MCF 10A (cell line): ENCODE measurements around the gene BRMS1L. TPM values are rescaled to one million over a fixed set of nuclear protein-coding genes. Genes with fewer than 3 reads are reported as not detected.

Experiments
- BruUV-seq: library from RNA; stranded (reverse); fragments of 400-500 nt; replicated peaks from 2 replicates; lab custom pipeline; 2021; lab: Mats Ljungman, UMichigan
- CTCF ChIA-PET: fragments of 300-600 bp; sonication (Branson Sonifier 250); formaldehyde crosslinking; extraction: SDS; loops from one replicate; lab custom pipeline; 2021; ENCODE audit warnings: antibody characterized with exemption, inconsistent platforms; lab: Yijun Ruan, JAX
- POLR2A ChIA-PET: fragments of 300-600, 350-650 bp; sonication (Branson Sonifier 250); formaldehyde crosslinking; extraction: SDS; loops from one replicate; lab custom pipeline; 2020; ENCODE audit warnings: antibody characterized with exemption, inconsistent platforms; lab: Yijun Ruan, JAX
- DNase-seq: peaks from one replicate; pipeline ENCODE4 v3.0.0-alpha.2; 2018; ENCODE audit not compliant: unreplicated experiment
- H3K27ac Mint-ChIP-seq: one replicate; pipeline ENCODE4 v1.8.0; 2022; ENCODE audit warnings: mild to moderate bottlenecking, low read depth, mixed read lengths; ENCODE audit not compliant: unreplicated experiment
- H3K27me3 Mint-ChIP-seq: one replicate; pipeline ENCODE4 v1.8.0; 2022; ENCODE audit warnings: mixed read lengths; ENCODE audit not compliant: insufficient read depth, unreplicated experiment
- H3K36me3 Mint-ChIP-seq: one replicate; pipeline ENCODE4 v1.8.0; 2022; ENCODE audit warnings: mild to moderate bottlenecking, moderate library complexity, mixed read lengths; ENCODE audit not compliant: insufficient read depth, unreplicated experiment
- H3K4me1 Mint-ChIP-seq: one replicate; pipeline ENCODE4 v1.8.0; 2022; ENCODE audit warnings: mixed read lengths; ENCODE audit not compliant: insufficient read depth, unreplicated experiment
- H3K4me3 Mint-ChIP-seq: one replicate; pipeline ENCODE4 v1.8.0; 2022; ENCODE audit warnings: mild to moderate bottlenecking, moderate library complexity, mixed read lengths; ENCODE audit not compliant: unreplicated experiment
- H3K9me3 Mint-ChIP-seq: one replicate; pipeline ENCODE4 v1.8.0; 2022; ENCODE audit warnings: mixed read lengths; ENCODE audit not compliant: unreplicated experiment
- intact Hi-C: fragments of 100-400 bp; cut with micrococcal nuclease; formaldehyde crosslinking; loops from 2 replicates; pipeline ENCODE4 v1.14.1; 2022
- total RNA-seq: library from RNA; stranded (reverse); gene quantifications from 2 replicates; pipeline ENCODE4 v1.2.3, GENCODE V29; 2022
- TF ChIP-seq, protein P1 (sequence below): fragments of 200-600 bp; IDR thresholded peaks from one replicate; pipeline ENCODE4 v1.8.0; 2022; ENCODE audit warnings: antibody characterized with exemption, mild to moderate bottlenecking; ENCODE audit not compliant: unreplicated experiment

The BRMS1L gene
- total RNA-seq, 1 experiment from 2014 or later: 10.8 TPM

DNA sequence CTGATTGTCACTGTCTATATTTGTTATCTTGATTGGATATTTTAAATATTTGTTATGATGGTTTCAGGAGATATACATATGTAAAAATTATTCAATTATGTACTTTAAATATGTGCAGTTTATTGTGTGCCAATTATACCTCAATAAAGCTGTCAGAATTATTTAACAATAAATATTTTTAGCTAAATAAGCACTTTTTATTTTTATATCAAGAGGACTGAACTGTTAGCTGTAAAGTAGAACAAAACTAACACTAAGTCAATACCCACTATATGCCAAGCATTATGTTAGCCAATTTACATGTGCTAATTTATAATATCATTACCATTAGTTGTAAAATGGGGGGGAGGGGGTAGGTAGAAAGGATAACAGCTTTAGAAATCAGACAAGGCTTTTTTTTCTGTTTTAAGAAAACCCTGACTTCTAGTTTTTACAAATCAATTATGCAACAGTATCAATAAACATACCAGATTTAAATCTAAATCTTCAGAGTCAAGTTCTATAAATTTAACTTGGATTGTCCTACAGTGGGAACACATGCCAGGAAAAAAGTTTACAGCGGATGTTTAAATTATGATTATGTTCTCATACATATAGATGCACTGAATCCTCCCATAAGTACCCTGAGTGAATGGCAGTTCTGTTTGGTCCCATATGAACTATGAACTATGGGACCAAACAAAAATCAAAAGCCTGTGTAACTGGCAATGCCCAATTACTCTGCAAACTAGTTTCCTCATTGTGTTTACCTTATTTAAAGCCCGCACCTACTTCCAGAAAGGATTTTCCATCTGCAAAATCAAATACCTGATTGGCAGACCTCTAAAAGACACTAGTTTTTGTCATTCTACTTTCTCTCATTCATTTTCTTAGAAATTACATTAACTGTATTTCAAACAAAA, 19.9 kb upstream of the BRMS1L start:
- TF ChIP-seq, protein P1, sequence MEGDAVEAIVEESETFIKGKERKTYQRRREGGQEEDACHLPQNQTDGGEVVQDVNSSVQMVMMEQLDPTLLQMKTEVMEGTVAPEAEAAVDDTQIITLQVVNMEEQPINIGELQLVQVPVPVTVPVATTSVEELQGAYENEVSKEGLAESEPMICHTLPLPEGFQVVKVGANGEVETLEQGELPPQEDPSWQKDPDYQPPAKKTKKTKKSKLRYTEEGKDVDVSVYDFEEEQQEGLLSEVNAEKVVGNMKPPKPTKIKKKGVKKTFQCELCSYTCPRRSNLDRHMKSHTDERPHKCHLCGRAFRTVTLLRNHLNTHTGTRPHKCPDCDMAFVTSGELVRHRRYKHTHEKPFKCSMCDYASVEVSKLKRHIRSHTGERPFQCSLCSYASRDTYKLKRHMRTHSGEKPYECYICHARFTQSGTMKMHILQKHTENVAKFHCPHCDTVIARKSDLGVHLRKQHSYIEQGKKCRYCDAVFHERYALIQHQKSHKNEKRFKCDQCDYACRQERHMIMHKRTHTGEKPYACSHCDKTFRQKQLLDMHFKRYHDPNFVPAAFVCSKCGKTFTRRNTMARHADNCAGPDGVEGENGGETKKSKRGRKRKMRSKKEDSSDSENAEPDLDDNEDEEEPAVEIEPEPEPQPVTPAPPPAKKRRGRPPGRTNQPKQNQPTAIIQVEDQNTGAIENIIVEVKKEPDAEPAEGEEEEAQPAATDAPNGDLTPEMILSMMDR: no peak
- Mint-ChIP-seq H3K9me3 (no peaks in the 10 kb centered on the region), H3K4me3 (no peak overlapping the region), H3K27me3 (no peaks in the 10 kb centered on the region), H3K4me1 (peaks cover 11% of the 10 kb centered on the region), H3K27ac (peak overlapping the region; percentile 70), H3K36me3 (peaks cover 14% of the 10 kb centered on the region)
- intact Hi-C loops: no loop called here
- POLR2A ChIA-PET: interaction anchor here (1.0 to 4.6 kb wide), 5 partner anchors 11 to 21 kb away, joined by 4 to 33 read pairs (median 12); partner anchors contain the start of gene BRMS1L
- CTCF ChIA-PET: interaction anchor here (0.6 to 5.1 kb wide), 4 partner anchors 11 to 1342 kb away, joined by 3 to 33 read pairs (median 16); no protein-coding TSS in a partner anchor
- no TSS peak for BruUV-seq
- DNase-seq: no peak

DNA sequence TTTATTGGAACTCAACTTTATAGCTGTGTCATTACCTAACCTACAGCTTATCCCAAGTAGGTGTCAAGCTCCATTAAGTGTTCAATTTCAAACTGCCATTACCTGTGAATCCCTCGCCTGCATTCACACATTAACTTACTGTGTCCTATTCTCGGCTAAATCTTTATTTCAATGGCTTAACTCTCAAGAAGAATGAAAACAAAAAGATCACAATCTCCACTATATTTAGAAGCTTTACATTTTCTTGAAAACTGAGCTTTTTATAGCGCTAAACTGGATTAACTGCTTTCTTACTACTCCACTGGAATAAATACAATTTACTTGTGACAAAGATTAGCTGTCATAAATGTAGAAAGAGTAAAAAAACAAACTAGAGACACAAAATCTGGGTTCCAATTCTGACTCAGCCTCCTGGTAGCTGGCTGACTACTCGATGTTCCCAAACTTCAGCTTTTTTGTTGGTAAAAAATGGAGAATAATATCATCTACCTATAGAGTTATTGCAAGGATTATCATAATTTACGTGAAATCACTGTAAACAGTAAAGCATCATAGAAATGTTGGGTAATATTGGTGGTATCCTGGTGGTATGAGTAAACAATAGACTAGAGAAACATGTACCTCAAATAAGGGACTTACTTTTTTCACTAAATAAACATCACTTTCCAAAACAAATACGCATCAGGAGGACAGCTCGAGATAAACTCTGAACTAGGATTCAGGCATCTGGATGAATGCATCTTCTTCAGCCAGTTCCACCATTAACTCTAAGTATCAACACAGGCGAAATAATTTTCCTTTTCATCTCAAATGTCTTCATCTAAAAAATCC, 18.8 kb upstream of the BRMS1L start:
- H3K27ac Mint-ChIP-seq: peak overlapping the region; percentile 70
- TF ChIP-seq, protein P1: no peak
- H3K27me3 Mint-ChIP-seq: no peaks in the 10 kb centered on the region
- TSS peak; percentile 38 for BruUV-seq
- peaks cover 13% of the 10 kb centered on the region for H3K36me3 Mint-ChIP-seq
- H3K4me3 Mint-ChIP-seq: peak overlapping the region; percentile 95
- H3K9me3 Mint-ChIP-seq: no peaks in the 10 kb centered on the region
- no peak for DNase-seq
- H3K4me1 Mint-ChIP-seq: peaks cover 11% of the 10 kb centered on the region
- POLR2A ChIA-PET: interaction anchor here (1.3 to 4.6 kb wide), 5 partner anchors 10 to 32 kb away, joined by 3 to 33 read pairs (median 12); partner anchors contain the start of gene BRMS1L
- CTCF ChIA-PET: interaction anchor here (0.6 to 5.1 kb wide), 4 partner anchors 10 to 1341 kb away, joined by 3 to 33 read pairs (median 16); no protein-coding TSS in a partner anchor
- intact Hi-C loops: no loop called here

DNA sequence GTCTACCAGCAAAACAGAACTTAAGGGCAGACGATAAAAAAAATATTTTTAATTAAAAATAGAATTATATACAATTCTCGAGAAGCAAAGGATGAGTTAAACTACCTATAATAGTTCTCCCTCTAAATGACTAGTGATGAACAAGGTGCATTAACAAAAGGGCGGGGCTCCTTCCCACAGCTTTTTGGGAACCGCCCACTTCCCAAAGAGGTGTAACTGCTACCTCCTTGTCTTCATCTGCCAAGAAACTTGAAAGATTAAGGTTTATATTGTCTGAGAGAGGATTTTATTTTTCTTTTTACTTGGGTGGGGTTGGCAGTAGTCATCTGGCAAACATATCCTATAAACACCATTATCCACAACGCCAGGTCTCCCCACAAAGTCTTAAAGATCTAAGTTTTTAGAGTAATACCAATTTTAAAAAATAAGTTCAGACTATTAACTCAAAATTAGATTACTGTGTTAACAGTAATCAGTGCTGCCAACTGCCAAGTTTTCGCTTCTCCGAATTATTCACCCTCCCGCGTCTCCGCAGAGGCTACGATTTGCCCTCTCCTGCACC, 18.0 kb upstream of the BRMS1L start:
- H3K36me3 Mint-ChIP-seq: peaks cover 7% of the 10 kb centered on the region
- peak overlapping the region; percentile 7 for H3K27ac Mint-ChIP-seq
- TF ChIP-seq, protein P1: no peak
- H3K27me3 Mint-ChIP-seq: no peaks in the 10 kb centered on the region
- intact Hi-C loops: no loop called here
- BruUV-seq: no TSS peak
- peak; percentile 74 for DNase-seq
- POLR2A ChIA-PET: interaction anchor here (1.3 to 4.6 kb wide), 5 partner anchors 9 to 33 kb away, joined by 3 to 33 read pairs (median 12); partner anchors contain the start of gene BRMS1L
- CTCF ChIA-PET: interaction anchor here (0.7 to 5.1 kb wide), 4 partner anchors 9 to 26 kb away, joined by 3 to 33 read pairs (median 16); no protein-coding TSS in a partner anchor
- H3K9me3 Mint-ChIP-seq: no peaks in the 10 kb centered on the region
- peaks cover 11% of the 10 kb centered on the region for H3K4me1 Mint-ChIP-seq
- H3K4me3 Mint-ChIP-seq: peak overlapping the region; percentile 95
